OCI-LY1 (cell line): ENCODE data around the gene NOD1.

ENCODE experiments used
- CTCF ChIP-seq: fragments of 200-600 bp; sonication (generic), shearing (Covaris generic); IDR thresholded peaks from 2 replicates; pipeline ENCODE4 v1.5.1; 2017; ENCODE audit warnings: mild to moderate bottlenecking, antibody characterized with exemption, low read length, moderate library complexity, mixed read lengths
- EZH2 ChIP-seq: fragments of 200-600 bp; sonication (generic), shearing (Covaris generic); IDR thresholded peaks from 2 replicates; pipeline ENCODE4 v1.8.0; 2017; ENCODE audit warnings: borderline replicate concordance, mixed run types, mild to moderate bottlenecking, antibody characterized with exemption, low read length, moderate library complexity, mixed read lengths

- TF ChIP-seq CTCF (no peak), EZH2 (no peak)
Observed at GRCh38 chr7:30379741-30380140, 98.8 kb downstream of the NOD1 start.
